K562 (cell line): Measurements from ENCODE around the gene ADGRL3.

Source experiments
- ARNT ChIP-seq, 2 experiments: fragments of 450-650 bp; IDR thresholded peaks; 2 replicates each; pipeline ENCODE4 v1.6.1; 2016; ENCODE audit warnings: mild to moderate bottlenecking in 1 of 2
- CTCF ChIP-seq, 3 experiments: IDR thresholded peaks in 2 of 3; conservative IDR thresholded peaks in 1 of 3; 2 replicates each; pipeline ENCODE4 v1.5.1; 2011 to 2012; ENCODE audit warnings: low read length in 3 of 3, mild to moderate bottlenecking in 3 of 3, control low read depth in 2 of 3, improper control_type of control experiment in 1 of 3, inconsistent platforms in 1 of 3, low read depth in 1 of 3, mixed read lengths in 1 of 3, moderate library complexity in 1 of 3; ENCODE audit not compliant: insufficient read depth in 2 of 3
- EP300 ChIP-seq: IDR thresholded peaks from 2 replicates; pipeline ENCODE4 v1.6.1; 2012; ENCODE audit warnings: low read length, improper control_type of control experiment
- EP400 ChIP-seq: fragments of 450-650 bp; IDR thresholded peaks from 2 replicates; pipeline ENCODE4 v1.6.1; 2017; ENCODE audit warnings: antibody characterized with exemption, mild to moderate bottlenecking, moderate library complexity
- JUND ChIP-seq, 2 experiments: IDR thresholded peaks; 2 replicates in 1 of 2; 3 replicates in 1 of 2; pipeline ENCODE4 v1.6.1; 2011; ENCODE audit warnings: borderline replicate concordance in 2 of 2, low read depth in 2 of 2, low read length in 2 of 2, improper control_type of control experiment in 1 of 2, missing biosample characterization in 1 of 2, missing genetic modification characterization in 1 of 2, missing genetic modification reagents in 1 of 2
- NFE2L1 ChIP-seq: fragments of 450-650 bp; IDR thresholded peaks from 2 replicates; pipeline ENCODE4 v1.6.1; 2016; ENCODE audit warnings: missing genetic modification characterization, low read depth, mild to moderate bottlenecking, missing compliant biosample characterization, moderate library complexity, borderline replicate concordance
- REST ChIP-seq, 2 experiments: fragments of 450-650 bp; formaldehyde crosslinking in 1 of 2; IDR thresholded peaks; 2 replicates each; pipeline versions ENCODE4 v1.4.0 to v1.6.1; 2014 to 2020; ENCODE audit warnings: mild to moderate bottlenecking in 2 of 2, borderline replicate concordance in 1 of 2, low read depth in 1 of 2
- ZBTB26 ChIP-seq: fragments of 450-650 bp; formaldehyde crosslinking; IDR thresholded peaks from 2 replicates; pipeline ENCODE4 v1.4.0; 2022; ENCODE audit warnings: missing genetic modification characterization

- TF ChIP-seq ZBTB26 (CRISPR knock-in tag) (no peak), REST (IDR thresholded peaks at IDR 0.05; ENCODE audit: borderline replicate concordance) (no peak), REST (CRISPR knock-in tag; IDR thresholded peaks at IDR 0.05; ENCODE audit: low read depth) (no peak), EP300 (no peak), CTCF (IDR thresholded peaks at IDR 0.05 in 2 of 3, conservative IDR thresholded peaks at IDR 0.05 in 1 of 3; ENCODE audit: insufficient read depth in 2 of 3, low read depth in 1 of 3, low read length in 3 of 3) (no peak), JUND (IDR thresholded peaks at IDR 0.05; ENCODE audit: borderline replicate concordance, low read depth, low read length) (no peak), JUND (tag; IDR thresholded peaks at IDR 0.05; ENCODE audit: borderline replicate concordance, low read depth, low read length) (no peak), ARNT (IDR thresholded peaks at IDR 0.05) (no peak), NFE2L1 (tag) (no peak), EP400 (no peak)
These were observed 419.4 kb downstream of the ADGRL3 start for GRCh38 chr4:61619528-61619927.
